ENCODE measurements around the gene TDRD3.

Gene TDRD3

DNA sequence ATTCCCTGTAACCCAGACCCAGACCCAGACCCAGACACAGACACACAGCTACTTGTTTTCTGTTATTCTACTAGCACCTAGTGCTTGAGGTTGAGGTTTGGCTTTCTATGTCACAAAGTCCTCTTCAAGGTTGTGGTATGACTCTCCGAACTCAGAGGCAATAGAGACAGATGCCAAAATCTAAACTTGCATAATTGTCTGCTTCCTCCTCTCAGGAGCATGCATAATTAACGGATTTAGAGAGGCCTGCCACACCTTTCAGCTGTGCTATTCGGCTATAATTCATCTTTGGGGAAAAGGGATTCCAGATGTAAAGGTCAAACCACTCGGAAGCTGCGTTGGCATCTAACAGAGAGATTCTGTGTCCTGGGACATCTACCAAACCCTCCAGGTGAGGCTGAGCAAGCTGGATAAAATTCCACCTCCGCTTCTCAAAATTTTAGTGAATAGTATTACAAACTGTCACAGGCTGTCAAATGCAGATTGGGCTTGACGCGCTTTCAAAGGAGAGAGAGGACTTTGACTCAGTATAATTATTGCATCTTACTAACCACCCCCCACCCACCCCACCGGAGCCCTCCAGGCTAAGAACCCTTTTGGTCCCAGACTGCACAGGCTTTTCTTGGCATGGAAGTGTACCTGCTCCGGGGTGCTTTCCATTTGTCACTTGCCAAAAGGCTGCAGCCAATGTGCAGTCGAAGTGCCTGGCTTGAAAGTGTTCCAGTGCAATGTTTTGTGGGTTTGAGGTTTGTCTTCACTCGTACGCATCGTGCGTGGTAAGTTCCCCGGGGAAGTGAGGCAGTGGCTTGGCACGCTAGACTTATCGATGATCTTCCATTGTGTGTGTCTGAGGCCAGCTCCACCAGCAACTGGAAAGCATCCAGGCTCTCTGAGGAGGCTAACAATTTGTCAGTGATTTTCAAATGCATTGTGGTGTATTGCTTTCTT, 194.1 kb downstream of the TDRD3 start:
- in situ Hi-C loops (cut with MboI; ENCODE audit: low pct_unique_long_range_greater_than_20kb, low sequenced_read_pairs, unreplicated experiment): no loop called here
- DNase-seq (ENCODE audit: low spot score): no peak
- TF ChIP-seq, protein P1, sequence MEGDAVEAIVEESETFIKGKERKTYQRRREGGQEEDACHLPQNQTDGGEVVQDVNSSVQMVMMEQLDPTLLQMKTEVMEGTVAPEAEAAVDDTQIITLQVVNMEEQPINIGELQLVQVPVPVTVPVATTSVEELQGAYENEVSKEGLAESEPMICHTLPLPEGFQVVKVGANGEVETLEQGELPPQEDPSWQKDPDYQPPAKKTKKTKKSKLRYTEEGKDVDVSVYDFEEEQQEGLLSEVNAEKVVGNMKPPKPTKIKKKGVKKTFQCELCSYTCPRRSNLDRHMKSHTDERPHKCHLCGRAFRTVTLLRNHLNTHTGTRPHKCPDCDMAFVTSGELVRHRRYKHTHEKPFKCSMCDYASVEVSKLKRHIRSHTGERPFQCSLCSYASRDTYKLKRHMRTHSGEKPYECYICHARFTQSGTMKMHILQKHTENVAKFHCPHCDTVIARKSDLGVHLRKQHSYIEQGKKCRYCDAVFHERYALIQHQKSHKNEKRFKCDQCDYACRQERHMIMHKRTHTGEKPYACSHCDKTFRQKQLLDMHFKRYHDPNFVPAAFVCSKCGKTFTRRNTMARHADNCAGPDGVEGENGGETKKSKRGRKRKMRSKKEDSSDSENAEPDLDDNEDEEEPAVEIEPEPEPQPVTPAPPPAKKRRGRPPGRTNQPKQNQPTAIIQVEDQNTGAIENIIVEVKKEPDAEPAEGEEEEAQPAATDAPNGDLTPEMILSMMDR (IDR thresholded peaks at IDR 0.05; ENCODE audit: extremely low read depth, insufficient read depth, missing control alignments): no peak

DNA sequence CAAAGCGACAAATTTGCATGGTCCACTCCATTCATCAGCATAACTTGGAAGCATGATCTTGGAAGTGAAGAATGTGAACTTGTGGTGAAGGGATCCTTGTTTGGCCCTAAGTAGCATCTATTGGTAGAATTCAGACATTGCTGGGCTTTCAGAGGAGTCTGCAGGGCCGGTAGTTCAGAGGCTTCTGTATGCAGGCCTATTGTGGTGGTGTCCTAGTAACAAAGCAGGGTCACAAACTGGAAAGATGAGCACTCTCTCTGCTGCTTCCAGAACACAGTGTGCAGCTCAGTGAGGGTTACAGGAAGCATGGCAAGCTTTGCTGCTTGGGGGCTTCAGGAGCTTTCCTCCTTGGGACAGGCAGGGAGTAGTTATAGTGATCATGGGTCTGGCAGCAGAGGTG, 206.0 kb downstream of the TDRD3 start:
- no peak for DNase-seq (ENCODE audit: low spot score)
- in situ Hi-C loops (cut with MboI; ENCODE audit: low pct_unique_long_range_greater_than_20kb, low sequenced_read_pairs, unreplicated experiment): no loop called here
- TF ChIP-seq, protein P1 (IDR thresholded peaks at IDR 0.05; ENCODE audit: extremely low read depth, insufficient read depth, missing control alignments): no peak

DNA sequence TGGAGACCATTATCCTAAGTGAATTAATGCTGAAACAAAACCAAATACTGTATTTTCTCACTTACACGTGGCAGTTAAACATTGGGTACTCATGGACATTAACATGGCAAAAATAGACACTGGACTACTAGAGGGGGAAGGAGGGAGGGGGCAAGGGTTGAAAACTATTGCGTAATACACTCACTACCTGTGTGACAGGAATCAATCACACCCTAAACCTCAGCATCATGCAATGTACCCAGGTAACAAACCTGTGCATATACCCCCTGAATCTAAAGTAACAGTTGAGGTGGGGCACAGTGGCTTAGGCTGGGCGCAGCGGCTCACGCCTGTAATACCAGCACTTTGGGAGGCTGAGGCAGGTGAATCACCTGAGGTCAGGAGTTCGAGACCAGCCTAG, 207.0 kb downstream of the TDRD3 start:
- DNase-seq (ENCODE audit: low spot score): no peak
- in situ Hi-C loops (cut with MboI; ENCODE audit: low pct_unique_long_range_greater_than_20kb, low sequenced_read_pairs, unreplicated experiment): no loop called here
- TF ChIP-seq, protein P1 (IDR thresholded peaks at IDR 0.05; ENCODE audit: extremely low read depth, insufficient read depth, missing control alignments): no peak

DNA sequence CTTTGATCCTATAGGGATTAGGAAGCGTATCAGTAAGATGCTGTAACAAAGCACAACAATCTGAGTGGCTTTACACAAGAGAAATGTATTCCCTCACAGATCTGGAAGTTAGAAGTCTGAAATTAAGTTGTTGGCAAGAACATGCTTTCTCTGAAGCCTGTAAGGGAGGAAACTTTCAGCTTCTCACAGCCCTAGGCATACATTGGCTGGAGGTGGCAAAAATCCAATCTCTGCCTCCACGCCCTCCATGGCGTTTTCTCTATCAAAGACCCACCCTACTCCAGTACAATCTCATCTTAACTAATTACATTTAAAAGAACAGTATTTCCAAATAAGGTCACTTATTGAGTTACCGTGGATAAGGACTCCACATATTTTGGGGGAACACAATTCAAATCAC, 211.9 kb downstream of the TDRD3 start:
- in situ Hi-C loops (cut with MboI; ENCODE audit: low pct_unique_long_range_greater_than_20kb, low sequenced_read_pairs, unreplicated experiment): no loop called here
- TF ChIP-seq, protein P1 (IDR thresholded peaks at IDR 0.05; ENCODE audit: extremely low read depth, insufficient read depth, missing control alignments): no peak
- DNase-seq (ENCODE audit: low spot score): no peak

DNA sequence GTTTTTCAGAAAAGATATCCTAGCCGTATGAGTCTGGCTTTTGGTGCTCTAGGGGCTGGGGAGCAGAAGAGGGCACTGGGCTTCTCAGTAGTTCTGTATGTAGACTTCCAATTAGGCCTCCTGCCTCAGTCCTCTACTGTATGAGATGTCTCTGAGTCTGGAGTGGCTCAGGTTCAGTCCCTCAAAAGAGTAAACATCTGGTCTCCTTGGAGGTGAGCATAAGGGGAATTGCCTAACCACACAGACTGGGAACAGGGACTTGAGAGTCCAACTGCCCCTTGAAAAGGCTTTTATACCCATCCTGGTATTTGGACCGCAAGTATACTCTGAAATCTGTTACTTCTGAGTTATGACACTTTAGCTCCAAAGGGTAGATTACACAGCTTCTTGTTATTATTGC, 214.5 kb downstream of the TDRD3 start:
- TF ChIP-seq, protein P1 (IDR thresholded peaks at IDR 0.05; ENCODE audit: extremely low read depth, insufficient read depth, missing control alignments): no peak
- in situ Hi-C loops (cut with MboI; ENCODE audit: low pct_unique_long_range_greater_than_20kb, low sequenced_read_pairs, unreplicated experiment): no loop called here
- DNase-seq (ENCODE audit: low spot score): no peak

DNA sequence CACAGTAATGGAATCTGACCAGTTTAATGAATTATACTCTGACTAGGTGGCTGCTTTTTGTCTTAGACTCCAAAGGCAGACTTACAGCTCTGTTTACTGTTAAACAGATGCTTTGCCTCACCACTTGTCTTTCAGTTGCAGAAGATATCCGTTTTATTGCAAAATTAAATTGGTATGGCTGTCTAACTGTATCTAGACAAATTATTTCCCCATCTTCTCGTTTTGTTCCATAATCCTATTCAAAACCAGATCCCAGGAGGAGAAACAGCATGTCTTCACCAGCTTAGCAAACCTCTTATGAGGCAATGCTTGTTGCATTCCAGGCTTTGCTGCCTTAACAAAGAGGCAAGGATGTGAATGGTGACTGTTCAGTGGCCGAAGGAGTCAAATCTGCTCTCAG, 215.6 kb downstream of the TDRD3 start:
- in situ Hi-C loops (cut with MboI; ENCODE audit: low pct_unique_long_range_greater_than_20kb, low sequenced_read_pairs, unreplicated experiment): no loop called here
- TF ChIP-seq, protein P1 (IDR thresholded peaks at IDR 0.05; ENCODE audit: extremely low read depth, insufficient read depth, missing control alignments): no peak
- no peak for DNase-seq (ENCODE audit: low spot score)

Measured in GM13977 (cell line).